ACC112 (cell line): ENCODE measurements around the gene HIVEP3.

Experiments
- H2AFZ ChIP-seq: fragments of 200-600 bp; sonication (generic); one replicate; pipeline ENCODE4 v1.6.0; 2017; ENCODE audit warnings: antibody characterized with exemption, low read length; ENCODE audit not compliant: unreplicated experiment
- H3K27ac ChIP-seq: fragments of 200-600 bp; sonication (generic); 2 replicates; pipeline ENCODE4 v1.5.1; 2014; ENCODE audit warnings: low read depth, mild to moderate bottlenecking, antibody characterized with exemption, low read length, moderate library complexity
- H3K27me3 ChIP-seq: fragments of 200-600 bp; sonication (generic); 2 replicates; pipeline ENCODE4 v1.6.1; 2014; ENCODE audit warnings: mild to moderate bottlenecking, antibody characterized with exemption, low read length, moderate library complexity, mixed read lengths; ENCODE audit not compliant: insufficient read depth
- H3K36me3 ChIP-seq: fragments of 200-600 bp; sonication (generic); 2 replicates; pipeline ENCODE4 v1.6.1; 2016; ENCODE audit warnings: mild to moderate bottlenecking, antibody characterized with exemption, low read length, moderate library complexity, mixed read lengths; ENCODE audit not compliant: insufficient read depth
- H3K4me1 ChIP-seq: fragments of 200-600 bp; sonication (generic); one replicate; pipeline ENCODE4 v1.6.1; 2016; ENCODE audit warnings: low read length, mixed read lengths; ENCODE audit not compliant: insufficient read depth, unreplicated experiment, control insufficient read depth
- H3K4me3 ChIP-seq: fragments of 200-600 bp; sonication (generic); 2 replicates; pipeline ENCODE4 v1.5.1; 2014; ENCODE audit warnings: mild to moderate bottlenecking, low read depth, low read length
- H3K79me2 ChIP-seq: fragments of 200-600 bp; sonication (generic); one replicate; pipeline ENCODE4 v1.6.0; 2016; ENCODE audit warnings: low read length; ENCODE audit not compliant: control insufficient read depth, unreplicated experiment, insufficient read depth

Gene HIVEP3

DNA sequence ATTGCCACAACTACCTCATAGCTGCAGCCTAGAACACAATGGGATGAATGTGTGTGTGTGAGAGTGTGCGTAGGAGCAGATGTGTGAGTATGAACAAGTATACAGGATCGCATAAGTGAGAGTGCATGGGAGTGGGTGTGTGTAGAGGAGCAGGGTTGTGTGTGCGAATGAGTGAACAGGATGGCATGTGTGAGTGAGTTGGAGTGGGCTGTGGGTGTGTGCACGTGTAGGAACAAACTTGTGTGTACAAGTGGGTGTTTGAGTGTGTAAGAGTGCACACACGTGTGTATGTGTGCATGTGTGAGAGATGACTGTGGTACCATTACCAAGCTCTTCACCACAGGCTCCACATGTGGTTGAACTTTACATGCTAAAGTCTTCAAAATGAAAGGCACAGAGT is 258.8 kb downstream of the HIVEP3 start:
- Histone ChIP-seq H3K4me3 (no peak overlapping the region), H3K27ac (no peak overlapping the region), H3K36me3 (no peaks in the 10 kb centered on the region), H3K79me2 (no peaks in the 10 kb centered on the region), H2AFZ (no peak overlapping the region), H3K4me1 (peaks cover 12% of the 10 kb centered on the region), H3K27me3 (no peaks in the 10 kb centered on the region)

DNA sequence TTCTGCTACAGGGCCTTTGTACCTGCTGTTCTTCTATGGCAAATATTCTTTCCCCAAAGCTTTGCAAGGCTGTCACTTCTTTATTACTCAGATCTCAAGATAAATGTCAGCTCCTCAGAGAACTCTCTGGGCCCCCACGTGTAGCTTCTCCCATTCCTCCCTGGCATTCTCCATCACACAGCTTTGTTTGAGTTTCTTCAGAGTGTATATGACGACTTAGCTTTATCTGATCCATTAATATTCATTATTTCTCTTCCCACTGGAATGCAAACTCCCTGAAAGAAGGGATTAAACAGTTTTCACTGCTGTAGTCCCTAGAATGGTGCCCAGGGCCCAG is 259.6 kb downstream of the HIVEP3 start:
- Histone ChIP-seq H3K4me3 (no peak overlapping the region), H3K79me2 (no peaks in the 10 kb centered on the region), H3K27me3 (no peaks in the 10 kb centered on the region), H2AFZ (no peak overlapping the region), H3K27ac (no peak overlapping the region), H3K4me1 (peaks cover 7% of the 10 kb centered on the region), H3K36me3 (no peaks in the 10 kb centered on the region)

DNA sequence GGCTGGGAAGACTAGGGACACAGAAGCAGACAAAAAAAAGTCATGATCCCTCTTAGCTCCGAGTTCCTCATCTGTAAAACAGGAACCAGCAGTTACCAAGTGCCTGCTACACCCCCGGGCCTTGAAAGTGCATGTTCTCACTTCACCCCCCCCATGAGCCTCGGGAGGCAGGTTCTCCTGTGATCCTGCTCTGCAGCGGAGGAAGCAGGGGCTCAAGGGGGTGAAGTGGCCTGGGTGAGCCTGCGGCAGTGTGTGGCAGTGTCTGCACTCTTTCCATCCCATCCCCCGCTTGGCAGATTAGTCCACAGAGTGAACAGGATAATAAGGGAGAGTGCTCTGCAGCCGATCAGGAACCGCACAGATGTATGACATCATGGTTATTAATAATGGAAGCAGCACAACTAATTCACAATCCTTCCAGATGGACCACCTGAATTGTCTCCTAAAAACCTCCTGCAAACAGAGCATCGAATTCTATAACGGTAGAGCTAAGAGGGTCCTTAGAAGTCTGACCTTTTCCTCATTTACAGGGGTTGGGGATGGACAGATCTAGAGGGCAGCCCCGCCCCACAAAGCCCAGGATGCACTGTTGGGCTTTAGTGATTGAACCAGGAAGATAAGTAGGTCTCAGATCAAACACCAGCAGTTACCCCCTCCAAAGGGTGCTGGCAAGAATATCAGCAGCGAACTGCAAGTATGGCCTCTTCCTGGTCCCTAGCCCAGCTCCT is 260.1 kb downstream of the HIVEP3 start:
- Histone ChIP-seq H3K4me1 (peaks cover 7% of the 10 kb centered on the region), H3K4me3 (no peak overlapping the region)

DNA sequence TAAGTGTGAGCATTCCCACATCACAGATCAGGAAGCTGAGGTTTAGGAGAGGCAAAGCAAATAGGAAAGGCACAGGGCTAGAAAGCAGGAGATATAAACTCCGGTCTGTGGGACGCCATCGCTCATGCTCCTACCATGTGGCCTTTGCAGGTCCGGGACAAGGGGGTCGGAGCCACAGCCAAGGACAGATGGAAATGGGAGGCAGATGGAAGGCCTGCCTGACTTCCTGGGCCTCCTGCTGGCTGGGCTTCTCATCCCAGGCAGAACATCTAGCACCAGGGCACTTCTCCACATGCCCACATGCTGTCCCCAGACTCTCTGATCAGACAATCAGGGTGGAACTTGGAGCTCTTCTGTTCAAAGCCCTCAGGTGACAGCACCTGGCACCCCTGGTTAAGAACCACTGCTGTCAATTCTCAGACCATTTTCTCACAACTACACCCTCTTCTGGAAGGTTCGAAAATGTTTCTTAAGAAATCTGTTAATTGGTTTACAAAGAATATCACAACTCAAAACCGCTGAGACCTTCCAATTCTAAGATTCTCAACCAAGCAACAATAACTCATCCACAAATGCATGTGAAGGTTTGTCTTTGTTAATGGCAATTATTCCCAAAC is 260.9 kb downstream of the HIVEP3 start:
- H3K4me1 ChIP-seq, result no peaks in the 10 kb centered on the region
- H2AFZ ChIP-seq, result no peak overlapping the region
- H3K4me3 ChIP-seq, result no peak overlapping the region
- no peaks in the 10 kb centered on the region for H3K27me3 ChIP-seq
- no peaks in the 10 kb centered on the region for H3K79me2 ChIP-seq
- H3K27ac ChIP-seq, result no peak overlapping the region
- H3K36me3 ChIP-seq, result no peaks in the 10 kb centered on the region

More for the DNA sequence above, 260.1 kb downstream of the HIVEP3 start:
- no peak overlapping the region for H2AFZ ChIP-seq
- H3K79me2 ChIP-seq, result no peaks in the 10 kb centered on the region
- H3K27me3 ChIP-seq, result no peaks in the 10 kb centered on the region
- H3K27ac ChIP-seq, result no peak overlapping the region
- H3K36me3 ChIP-seq, result no peaks in the 10 kb centered on the region

DNA sequence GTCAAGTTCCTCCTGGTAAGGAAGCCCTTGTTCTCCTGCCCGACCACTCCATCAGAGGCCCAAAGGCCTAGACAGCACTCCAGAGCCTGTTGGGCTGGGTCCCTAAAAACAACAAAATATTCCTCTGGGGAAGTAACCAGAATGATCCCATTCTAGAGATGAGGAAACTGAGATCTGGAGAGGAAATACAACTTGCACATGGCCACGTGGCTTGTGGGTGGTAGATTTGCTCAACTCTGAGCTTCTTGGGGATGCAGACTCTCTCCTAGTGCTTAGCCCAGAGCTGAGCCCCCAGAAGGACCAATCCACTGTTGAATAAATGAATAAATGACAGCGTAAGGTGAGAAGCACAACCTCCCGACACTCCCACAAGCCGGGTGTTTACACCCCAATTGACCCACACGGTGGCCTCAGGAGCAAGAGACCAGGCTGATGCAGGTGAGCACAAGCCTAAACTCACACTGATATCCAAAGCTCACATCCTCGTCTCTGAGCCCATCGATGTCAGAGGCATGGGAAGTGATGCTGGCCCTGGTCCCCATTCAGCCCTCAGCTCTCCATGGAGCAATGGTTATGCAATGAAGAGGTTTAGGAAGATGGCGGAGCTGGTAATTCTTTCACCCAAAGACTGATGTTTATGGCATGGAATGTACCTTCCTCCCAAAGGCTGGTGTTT is 261.8 kb downstream of the HIVEP3 start:
- H3K27ac ChIP-seq, result no peak overlapping the region
- H3K4me1 ChIP-seq, result no peaks in the 10 kb centered on the region
- no peaks in the 10 kb centered on the region for H3K79me2 ChIP-seq
- H3K36me3 ChIP-seq, result no peaks in the 10 kb centered on the region
- no peak overlapping the region for H2AFZ ChIP-seq
- H3K27me3 ChIP-seq, result no peaks in the 10 kb centered on the region
- H3K4me3 ChIP-seq, result no peak overlapping the region

DNA sequence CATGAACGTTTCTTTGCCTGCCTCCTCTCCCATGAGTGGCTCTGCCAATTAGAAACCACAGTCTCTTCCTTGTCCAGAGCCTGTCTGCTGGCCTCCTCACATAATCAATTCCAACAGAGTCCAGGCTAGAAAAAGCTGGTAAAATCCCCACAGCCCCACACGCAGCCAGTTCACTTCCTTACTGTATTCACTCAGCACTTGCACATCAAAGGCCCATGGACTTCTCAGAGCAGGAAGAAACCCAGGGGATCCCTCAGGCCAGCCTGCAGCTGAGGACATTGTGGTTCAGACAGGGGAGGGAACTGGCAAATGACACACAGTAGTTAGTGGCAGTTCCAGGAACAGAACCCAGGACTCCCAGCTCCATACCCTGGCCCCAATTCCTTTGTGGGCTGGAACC is 262.7 kb downstream of the HIVEP3 start:
- Histone ChIP-seq H3K27me3 (no peaks in the 10 kb centered on the region), H3K27ac (no peak overlapping the region), H3K4me3 (no peak overlapping the region), H2AFZ (no peak overlapping the region), H3K36me3 (no peaks in the 10 kb centered on the region), H3K79me2 (no peaks in the 10 kb centered on the region), H3K4me1 (no peaks in the 10 kb centered on the region)

DNA sequence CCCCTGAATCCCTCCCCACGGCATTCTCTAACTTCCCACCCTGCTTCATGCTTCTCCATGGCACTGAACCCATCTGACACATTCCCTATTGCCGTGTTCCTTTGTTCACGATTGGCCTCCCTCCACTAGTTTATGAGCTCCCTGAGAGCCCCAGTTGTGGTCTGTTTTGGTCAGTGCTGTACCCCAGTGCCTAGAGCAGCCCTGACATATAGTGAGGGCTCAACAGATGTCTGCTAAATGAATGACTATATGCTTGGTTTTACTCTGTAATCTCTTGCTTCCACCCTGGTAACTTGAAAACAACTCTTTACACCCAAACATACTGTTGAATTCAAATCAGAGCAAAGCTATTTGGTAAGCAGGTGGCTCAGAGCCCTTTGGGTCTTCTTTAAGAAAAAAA is 263.1 kb downstream of the HIVEP3 start:
- H3K4me3 ChIP-seq, result no peak overlapping the region
- H3K4me1 ChIP-seq, result peaks cover 3% of the 10 kb centered on the region
- H2AFZ ChIP-seq, result no peak overlapping the region
- no peaks in the 10 kb centered on the region for H3K79me2 ChIP-seq
- H3K27me3 ChIP-seq, result no peaks in the 10 kb centered on the region
- no peaks in the 10 kb centered on the region for H3K36me3 ChIP-seq
- no peak overlapping the region for H3K27ac ChIP-seq

DNA sequence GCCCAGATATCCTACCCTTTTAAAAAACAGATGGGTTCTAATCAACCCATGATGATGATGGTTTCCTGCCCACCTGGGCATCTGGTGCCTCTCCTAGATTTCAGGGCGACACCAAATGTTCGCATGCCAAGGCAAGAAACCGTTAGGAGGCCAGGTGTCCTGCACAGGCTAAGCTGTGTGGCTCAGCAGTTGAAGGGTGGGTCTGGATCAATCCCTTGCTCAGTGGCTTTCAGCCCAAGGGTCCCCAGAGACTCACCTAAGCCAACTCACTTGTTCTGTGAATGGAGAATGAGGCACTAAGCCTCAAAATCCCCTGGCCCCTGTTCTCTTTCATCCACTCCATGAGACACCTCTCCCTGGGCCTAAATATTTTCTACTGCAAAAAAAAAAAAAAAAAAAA is 265.1 kb downstream of the HIVEP3 start:
- Histone ChIP-seq H3K4me1 (peaks cover 13% of the 10 kb centered on the region), H3K36me3 (no peaks in the 10 kb centered on the region), H2AFZ (no peak overlapping the region), H3K27me3 (no peaks in the 10 kb centered on the region), H3K4me3 (no peak overlapping the region), H3K79me2 (no peaks in the 10 kb centered on the region), H3K27ac (no peak overlapping the region)

DNA sequence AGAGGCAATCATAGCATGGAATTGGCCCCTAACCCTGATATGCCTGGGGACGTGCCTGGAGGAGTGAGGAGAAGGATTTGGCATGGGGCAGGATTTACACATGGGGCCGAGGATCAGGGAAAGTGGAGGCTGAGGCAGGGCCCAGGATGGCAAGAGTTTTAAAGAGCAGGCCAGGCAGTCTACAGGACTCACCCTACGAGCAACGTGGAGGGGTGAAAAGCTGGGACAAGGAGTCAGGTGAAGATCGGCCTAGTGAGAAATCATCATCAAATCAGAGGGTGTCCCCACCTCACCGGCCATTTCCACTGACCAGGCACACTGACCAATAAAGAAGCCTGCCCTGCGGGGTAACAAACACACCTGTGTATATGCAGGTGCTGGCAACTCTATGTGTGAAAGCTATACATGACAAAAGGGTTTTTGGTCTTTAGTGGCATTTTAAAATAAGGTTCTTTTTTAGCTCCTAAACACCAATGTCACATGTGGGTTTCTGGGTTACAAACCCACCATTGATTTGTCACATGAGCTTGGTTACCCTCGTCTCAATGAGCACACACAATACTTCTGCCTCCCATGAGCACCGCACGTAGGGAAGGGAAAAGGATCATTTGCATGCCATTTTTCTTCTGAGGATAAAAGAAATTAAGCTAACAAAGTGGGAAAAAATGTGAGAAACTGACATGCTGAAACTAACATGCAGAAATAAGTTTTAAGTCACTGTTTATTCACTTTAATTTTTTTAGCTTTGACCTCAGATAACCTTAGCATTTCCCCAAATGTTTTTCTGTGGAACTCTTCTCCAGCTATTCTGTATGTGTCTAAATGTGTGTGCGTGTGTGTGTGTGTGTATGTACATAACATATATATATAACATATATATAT is 266.1 kb downstream of the HIVEP3 start:
- peaks cover 13% of the 10 kb centered on the region for H3K4me1 ChIP-seq
- no peak overlapping the region for H3K4me3 ChIP-seq
- H3K27me3 ChIP-seq, result no peaks in the 10 kb centered on the region
- H3K79me2 ChIP-seq, result no peaks in the 10 kb centered on the region
- no peaks in the 10 kb centered on the region for H3K36me3 ChIP-seq
- no peak overlapping the region for H3K27ac ChIP-seq
- H2AFZ ChIP-seq, result no peak overlapping the region

DNA sequence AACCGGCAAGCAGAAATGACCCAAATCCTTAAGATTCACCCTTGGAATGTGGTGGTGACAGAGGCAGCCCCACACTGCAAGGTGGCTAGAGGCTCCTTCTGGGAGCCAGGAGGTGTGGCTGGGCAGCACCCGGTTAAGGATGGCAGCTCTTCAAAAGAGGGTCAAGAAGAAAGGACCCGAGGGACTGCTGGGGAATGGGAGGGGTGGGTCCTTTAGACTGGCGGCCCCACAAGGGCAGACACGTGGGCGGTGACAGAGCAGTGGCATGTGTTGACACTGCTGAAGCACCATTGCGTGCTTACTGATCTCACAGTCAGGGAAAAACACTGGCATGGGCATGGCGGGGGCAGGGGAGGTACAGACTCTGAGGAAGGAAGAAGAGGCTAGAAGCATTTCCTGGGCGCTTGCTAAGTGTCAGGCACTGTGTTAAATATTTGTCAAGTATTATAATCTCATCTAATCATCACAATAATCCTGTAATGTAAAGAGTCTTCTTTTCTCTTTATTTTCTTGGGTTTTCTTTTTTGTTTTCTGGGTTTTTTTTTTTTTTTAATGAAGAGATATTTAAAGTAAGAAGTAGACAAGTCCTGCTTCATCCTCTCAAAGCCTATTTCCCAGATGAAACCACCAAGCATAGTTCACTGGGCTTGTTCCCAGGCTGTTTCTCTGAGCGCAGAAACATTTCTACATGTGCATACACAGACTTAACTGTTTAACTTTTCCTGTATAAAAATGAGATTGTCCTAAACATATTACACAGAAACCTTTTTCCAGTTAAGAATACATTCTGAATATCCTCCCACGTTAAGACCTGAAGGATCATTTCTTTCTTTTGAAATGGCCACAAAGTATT is 268.5 kb downstream of the HIVEP3 start:
- Histone ChIP-seq H2AFZ (no peak overlapping the region), H3K4me1 (peaks cover 13% of the 10 kb centered on the region), H3K27ac (no peak overlapping the region), H3K36me3 (no peaks in the 10 kb centered on the region), H3K4me3 (no peak overlapping the region), H3K27me3 (no peaks in the 10 kb centered on the region), H3K79me2 (no peaks in the 10 kb centered on the region)
